Loucy (cell line): ENCODE data around the gene SUMO2.

Source experiments
- EZH2phosphoT487 ChIP-seq: fragments of 200-600 bp; IDR thresholded peaks from 2 replicates; pipeline ENCODE4 v1.6.1; 2018; ENCODE audit warnings: antibody characterized with exemption, mild to moderate bottlenecking, moderate library complexity, borderline replicate concordance
- TF ChIP-seq, protein P1 (sequence below): fragments of 200-600 bp; sonication (generic); conservative IDR thresholded peaks from 2 replicates; pipeline ENCODE4 v1.5.1; 2014; ENCODE audit warnings: mild to moderate bottlenecking, antibody characterized with exemption, low read length

DNA sequence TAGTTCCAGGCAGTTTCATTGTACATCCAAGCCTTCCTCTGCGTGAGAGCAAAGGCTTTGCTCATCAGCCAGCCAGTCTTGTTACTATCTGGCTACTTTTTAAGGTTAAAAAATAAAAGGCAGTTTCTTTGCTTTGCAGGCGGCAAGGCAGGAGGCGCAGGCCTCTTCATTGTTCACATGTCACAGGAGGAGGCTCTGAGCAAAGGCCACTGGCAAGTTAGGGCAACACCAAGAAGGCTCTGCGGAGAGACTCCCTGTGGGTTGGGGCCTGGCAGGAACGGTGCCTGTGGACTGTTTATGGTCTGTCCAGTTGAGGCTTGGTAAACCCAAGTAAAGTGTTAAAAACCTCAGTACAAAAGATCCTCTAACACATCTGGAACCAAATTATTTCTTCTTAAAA, 47.3 kb downstream of the SUMO2 start:
- TF ChIP-seq, protein P1, sequence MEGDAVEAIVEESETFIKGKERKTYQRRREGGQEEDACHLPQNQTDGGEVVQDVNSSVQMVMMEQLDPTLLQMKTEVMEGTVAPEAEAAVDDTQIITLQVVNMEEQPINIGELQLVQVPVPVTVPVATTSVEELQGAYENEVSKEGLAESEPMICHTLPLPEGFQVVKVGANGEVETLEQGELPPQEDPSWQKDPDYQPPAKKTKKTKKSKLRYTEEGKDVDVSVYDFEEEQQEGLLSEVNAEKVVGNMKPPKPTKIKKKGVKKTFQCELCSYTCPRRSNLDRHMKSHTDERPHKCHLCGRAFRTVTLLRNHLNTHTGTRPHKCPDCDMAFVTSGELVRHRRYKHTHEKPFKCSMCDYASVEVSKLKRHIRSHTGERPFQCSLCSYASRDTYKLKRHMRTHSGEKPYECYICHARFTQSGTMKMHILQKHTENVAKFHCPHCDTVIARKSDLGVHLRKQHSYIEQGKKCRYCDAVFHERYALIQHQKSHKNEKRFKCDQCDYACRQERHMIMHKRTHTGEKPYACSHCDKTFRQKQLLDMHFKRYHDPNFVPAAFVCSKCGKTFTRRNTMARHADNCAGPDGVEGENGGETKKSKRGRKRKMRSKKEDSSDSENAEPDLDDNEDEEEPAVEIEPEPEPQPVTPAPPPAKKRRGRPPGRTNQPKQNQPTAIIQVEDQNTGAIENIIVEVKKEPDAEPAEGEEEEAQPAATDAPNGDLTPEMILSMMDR: no peak
- TF ChIP-seq EZH2phosphoT487: no peak
